Glutamatergic neuron (in vitro differentiated cells): ENCODE data around the gene TACC2. TPM values are rescaled to one million over a fixed set of nuclear protein-coding genes. Genes with fewer than 3 reads are reported as not detected.

Source experiments
- DNase-seq: peaks from one replicate; pipeline ENCODE4 v3.0.0; 2022
- H3K27ac Mint-ChIP-seq: one replicate; pipeline ENCODE4 v1.8.0; 2020; ENCODE audit warnings: mild to moderate bottlenecking, mixed read lengths, inconsistent platforms; ENCODE audit not compliant: unreplicated experiment
- H3K27me3 Mint-ChIP-seq: one replicate; pipeline ENCODE4 v1.8.0; 2020; ENCODE audit warnings: mild to moderate bottlenecking, moderate library complexity, mixed read lengths, inconsistent platforms; ENCODE audit not compliant: unreplicated experiment
- H3K36me3 Mint-ChIP-seq: one replicate; pipeline ENCODE4 v1.8.0; 2020; ENCODE audit warnings: mild to moderate bottlenecking, mixed read lengths, inconsistent platforms; ENCODE audit not compliant: unreplicated experiment
- H3K4me1 Mint-ChIP-seq: one replicate; pipeline ENCODE4 v1.8.0; 2020; ENCODE audit warnings: mild to moderate bottlenecking, low read depth, mixed read lengths, inconsistent platforms; ENCODE audit not compliant: unreplicated experiment
- H3K4me3 Mint-ChIP-seq: one replicate; pipeline ENCODE4 v1.8.0; 2020; ENCODE audit warnings: mild to moderate bottlenecking, mixed read lengths, inconsistent platforms; ENCODE audit not compliant: unreplicated experiment
- H3K9me3 Mint-ChIP-seq: one replicate; pipeline ENCODE4 v1.8.0; 2020; ENCODE audit warnings: mild to moderate bottlenecking, moderate library complexity, mixed read lengths, inconsistent platforms; ENCODE audit not compliant: unreplicated experiment
- total RNA-seq: library from RNA; stranded (reverse); fragmentation: NEBNext Ultra II Directional; extraction: Animal tissue kit (Norgen Biotek cat#: 25700); gene quantifications from one replicate; pipeline ENCODE4 v1.2.1, GENCODE V29; 2021; ENCODE audit not compliant: unreplicated experiment
- TF ChIP-seq, protein P1 (sequence below): fragments of 200-600 bp; sonication (generic); IDR thresholded peaks from one replicate; pipeline ENCODE4 v1.5.0; 2021; ENCODE audit not compliant: partially characterized antibody, unreplicated experiment

The TACC2 gene
- total RNA-seq, 1 donor from 2014 or later = 499 TPM

DNA sequence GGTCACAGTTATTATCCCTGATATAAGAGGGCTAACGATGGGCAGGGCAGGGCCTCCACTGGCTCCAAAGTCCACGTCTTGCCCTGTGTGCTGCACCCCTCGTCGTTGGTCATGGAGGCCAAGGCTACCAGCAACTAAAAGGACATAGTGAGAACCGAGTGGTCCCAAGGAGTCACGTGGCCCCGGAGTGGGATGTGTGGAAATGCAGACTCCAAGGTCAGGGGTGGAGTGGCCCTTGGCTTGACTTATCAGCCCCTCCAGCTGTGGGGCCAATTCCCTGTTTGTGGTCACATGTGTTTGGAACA lies 312.8 kb downstream of the TACC2 start:
- Mint-ChIP-seq H3K9me3 (peaks cover 8% of the 10 kb centered on the region), H3K4me1 (no peaks in the 10 kb centered on the region), H3K27ac (no peak overlapping the region), H3K4me3 (no peak overlapping the region), H3K27me3 (peaks cover 5% of the 10 kb centered on the region), H3K36me3 (peaks cover 10% of the 10 kb centered on the region)
- no peak for DNase-seq
- TF ChIP-seq, protein P1, sequence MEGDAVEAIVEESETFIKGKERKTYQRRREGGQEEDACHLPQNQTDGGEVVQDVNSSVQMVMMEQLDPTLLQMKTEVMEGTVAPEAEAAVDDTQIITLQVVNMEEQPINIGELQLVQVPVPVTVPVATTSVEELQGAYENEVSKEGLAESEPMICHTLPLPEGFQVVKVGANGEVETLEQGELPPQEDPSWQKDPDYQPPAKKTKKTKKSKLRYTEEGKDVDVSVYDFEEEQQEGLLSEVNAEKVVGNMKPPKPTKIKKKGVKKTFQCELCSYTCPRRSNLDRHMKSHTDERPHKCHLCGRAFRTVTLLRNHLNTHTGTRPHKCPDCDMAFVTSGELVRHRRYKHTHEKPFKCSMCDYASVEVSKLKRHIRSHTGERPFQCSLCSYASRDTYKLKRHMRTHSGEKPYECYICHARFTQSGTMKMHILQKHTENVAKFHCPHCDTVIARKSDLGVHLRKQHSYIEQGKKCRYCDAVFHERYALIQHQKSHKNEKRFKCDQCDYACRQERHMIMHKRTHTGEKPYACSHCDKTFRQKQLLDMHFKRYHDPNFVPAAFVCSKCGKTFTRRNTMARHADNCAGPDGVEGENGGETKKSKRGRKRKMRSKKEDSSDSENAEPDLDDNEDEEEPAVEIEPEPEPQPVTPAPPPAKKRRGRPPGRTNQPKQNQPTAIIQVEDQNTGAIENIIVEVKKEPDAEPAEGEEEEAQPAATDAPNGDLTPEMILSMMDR = no peak

DNA sequence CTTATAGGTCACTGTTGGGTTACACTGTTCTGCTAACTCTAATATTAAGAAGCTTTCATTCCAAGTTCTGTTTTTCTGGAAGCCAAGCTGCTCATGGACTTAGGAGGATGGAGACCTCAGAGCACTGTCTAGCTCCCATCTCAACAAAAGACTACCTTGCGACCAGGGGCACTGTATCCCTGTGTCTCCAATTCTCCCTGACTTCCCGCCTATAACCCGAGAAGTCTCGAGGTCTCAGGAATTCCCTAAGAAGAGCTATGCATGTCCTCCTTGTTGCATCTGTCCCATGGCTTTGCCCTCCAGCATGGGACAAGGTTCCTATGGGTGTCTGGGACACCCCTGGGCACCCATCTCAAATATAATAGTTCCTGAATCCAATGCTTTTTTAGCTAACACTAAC lies 313.4 kb downstream of the TACC2 start:
- H3K4me1 Mint-ChIP-seq = no peaks in the 10 kb centered on the region

GRCh38 chr10:122303271-122304053 lies 314.5 kb downstream of the TACC2 start:
- peaks cover 6% of the 10 kb centered on the region for H3K36me3 Mint-ChIP-seq
- no peaks in the 10 kb centered on the region for H3K4me1 Mint-ChIP-seq
- H3K9me3 Mint-ChIP-seq = peaks cover 7% of the 10 kb centered on the region
- TF ChIP-seq, protein P1 = no peak
- DNase-seq = no peak
- H3K27me3 Mint-ChIP-seq = peaks cover 2% of the 10 kb centered on the region
- no peak overlapping the region for H3K27ac Mint-ChIP-seq
- no peak overlapping the region for H3K4me3 Mint-ChIP-seq

More for the DNA sequence above, 313.4 kb downstream of the TACC2 start:
- Mint-ChIP-seq H3K9me3 (peaks cover 7% of the 10 kb centered on the region), H3K27me3 (peaks cover 2% of the 10 kb centered on the region), H3K36me3 (peaks cover 6% of the 10 kb centered on the region), H3K27ac (no peak overlapping the region), H3K4me3 (no peak overlapping the region)
- no peak for DNase-seq
- TF ChIP-seq, protein P1 = no peak

Other genes starting within 250 kb of the TACC2 start
- 30.4 TPM for gene ATE1, start 61.1 kb upstream of the TACC2 start, total RNA-seq
- 42.4 TPM for gene NSMCE4A, start 13.9 kb upstream of the TACC2 start, total RNA-seq